Smooth muscle cell (in vitro differentiated cells): ENCODE results near the gene ACE. TPM values are rescaled to one million over a fixed set of nuclear protein-coding genes. Genes with fewer than 3 reads are reported as not detected.

ENCODE experiments used
- DNase-seq: peaks from one replicate; lab custom pipeline; 2025; ENCODE audit not compliant: unreplicated experiment; lab: John Stamatoyannopoulos, UW
- H2AFZ ChIP-seq: fragments of 200-600 bp; sonication (generic); 2 replicates; pipeline ENCODE4 v1.6.0; 2016; ENCODE audit warnings: antibody characterized with exemption, low read depth, mild to moderate bottlenecking
- H3F3A ChIP-seq: fragments of 200-600 bp; sonication (generic); 2 replicates; pipeline ENCODE4 v1.6.0; 2017; ENCODE audit warnings: antibody characterized with exemption, low read depth
- H3K27ac ChIP-seq: fragments of 200-600 bp; sonication (generic); 2 replicates; pipeline ENCODE4 v1.5.1; 2016; ENCODE audit warnings: low read depth, mild to moderate bottlenecking
- H3K27me3 ChIP-seq: fragments of 200-600 bp; sonication (generic); 2 replicates; pipeline ENCODE4 v1.6.1; 2016; ENCODE audit warnings: low read depth, mild to moderate bottlenecking
- H3K36me3 ChIP-seq: fragments of 200-600 bp; sonication (generic); 2 replicates; pipeline ENCODE4 v1.5.1; 2016; ENCODE audit warnings: low read depth
- H3K4me1 ChIP-seq: fragments of 200-600 bp; sonication (generic); 2 replicates; pipeline ENCODE4 v1.5.1; 2016; ENCODE audit warnings: low read depth
- H3K4me2 ChIP-seq: fragments of 200-600 bp; sonication (generic); 2 replicates; pipeline ENCODE4 v1.6.0; 2016; ENCODE audit warnings: mild to moderate bottlenecking
- H3K4me3 ChIP-seq: fragments of 200-600 bp; sonication (generic); 2 replicates; pipeline ENCODE4 v1.5.1; 2016; ENCODE audit warnings: mild to moderate bottlenecking
- H3K79me2 ChIP-seq: fragments of 200-600 bp; sonication (generic); 2 replicates; pipeline ENCODE4 v1.6.0; 2016; ENCODE audit warnings: low read depth, mild to moderate bottlenecking
- H3K9ac ChIP-seq: fragments of 200-600 bp; sonication (generic); 2 replicates; pipeline ENCODE4 v1.6.0; 2016; ENCODE audit warnings: low read depth
- H3K9me3 ChIP-seq: fragments of 200-600 bp; sonication (generic); replicated peaks from 2 replicates; pipeline ENCODE4 v1.5.1; 2016; ENCODE audit warnings: low read depth
- H4K20me1 ChIP-seq: fragments of 200-600 bp; sonication (generic); 2 replicates; pipeline ENCODE4 v1.6.0; 2016; ENCODE audit warnings: low read depth
- CTCF ChIP-seq: fragments of 200-600 bp; sonication (generic); IDR thresholded peaks from 2 replicates; pipeline ENCODE4 v1.5.1; 2017; ENCODE audit warnings: borderline replicate concordance, mild to moderate bottlenecking, antibody characterized with exemption; ENCODE audit not compliant: insufficient read depth, poor library complexity, severe bottlenecking
- WGBS: methylation state at CpG from one replicate; pipeline ENCODE4 v1.1.7; 2016; ENCODE audit warnings: low lambda C conversion rate; 5-methylcytosine and 5-hydroxymethylcytosine counted together
- polyA plus RNA-seq: library from polyadenylated mRNA; unstranded; fragments of >200 nt; fragmentation: Nextera tagmentation; extraction: Ambion mirVana; gene quantifications from 2 replicates; pipeline ENCODE4 v1.2.1, GENCODE V29; 2016
- total RNA-seq: library from RNA; depleted of rRNA; stranded (reverse); fragments of >200 nt; gene quantifications from 2 replicates; pipeline ENCODE4 v1.2.3, GENCODE V29; 2014

ACE gene
- total and polyA plus RNA-seq, 2 experiments from 2014 or later: 1.5 to 2.0 TPM

- TF ChIP-seq CTCF: no peak
- Histone ChIP-seq H3K9me3 (no peaks in the 10 kb centered on the region), H3K79me2 (peaks cover 3% of the 10 kb centered on the region), H3K4me2 (no peak overlapping the region), H3F3A (peaks cover 2% of the 10 kb centered on the region), H3K4me1 (no peaks in the 10 kb centered on the region), H3K4me3 (no peak overlapping the region), H2AFZ (no peak overlapping the region), H4K20me1 (peaks cover 3% of the 10 kb centered on the region), H3K27ac (no peak overlapping the region), H3K36me3 (no peaks in the 10 kb centered on the region), H3K9ac (no peak overlapping the region), H3K27me3 (no peaks in the 10 kb centered on the region)
- WGBS: 91% methylated on average over 9 of the region's 9 CpGs
- no peak for DNase-seq
Measured at GRCh38 chr17:63546308-63547082, 69.6 kb downstream of the ACE start.

- H3K9ac ChIP-seq: no peak overlapping the region
- H4K20me1 ChIP-seq: peaks cover 9% of the 10 kb centered on the region
- no peak overlapping the region for H3K27ac ChIP-seq
- no peaks in the 10 kb centered on the region for H3K9me3 ChIP-seq
- H3K4me3 ChIP-seq: no peak overlapping the region
- DNase-seq: no peak
- no peak overlapping the region for H3K4me2 ChIP-seq
- no peak overlapping the region for H2AFZ ChIP-seq
- no peak for TF ChIP-seq CTCF
- peaks cover 4% of the 10 kb centered on the region for H3F3A ChIP-seq
- H3K79me2 ChIP-seq: peaks cover 7% of the 10 kb centered on the region
- no peaks in the 10 kb centered on the region for H3K36me3 ChIP-seq
- peaks cover 2% of the 10 kb centered on the region for H3K4me1 ChIP-seq
- no peaks in the 10 kb centered on the region for H3K27me3 ChIP-seq
- 74% methylated on average over 5 of the region's 5 CpGs for WGBS
Measured at GRCh38 chr17:63547083-63547523, 70.2 kb downstream of the ACE start.

Other genes with a start within 250 kb of the ACE start
- 13.6 and 16.5 TPM in 2 replicates for gene CYB561, start 30.8 kb upstream of the ACE start, total RNA-seq
- 24.9 and 40.7 TPM in 2 replicates for gene CYB561, start 30.8 kb upstream of the ACE start, polyA plus RNA-seq
- gene KCNH6, start 46.3 kb downstream of the ACE start, total RNA-seq: not detected in 2 replicates
- gene KCNH6, start 46.3 kb downstream of the ACE start, polyA plus RNA-seq: 0.48 TPM in 1 of 2 replicates, not detected in the other
- gene DCAF7, start 73.4 kb downstream of the ACE start, total RNA-seq: 29.8 and 36.8 TPM in 2 replicates
- 48.5 and 50.2 TPM in 2 replicates for gene DCAF7, start 73.4 kb downstream of the ACE start, polyA plus RNA-seq
- 9.6 and 12.7 TPM in 2 replicates for gene TACO1, start 123.8 kb downstream of the ACE start, total RNA-seq
- gene TACO1, start 123.8 kb downstream of the ACE start, polyA plus RNA-seq: 25.1 and 32.3 TPM in 2 replicates
- gene MAP3K3, start 145.4 kb downstream of the ACE start, total RNA-seq: 16.0 and 17.3 TPM in 2 replicates
- gene MAP3K3, start 145.4 kb downstream of the ACE start, polyA plus RNA-seq: 23.6 and 23.8 TPM in 2 replicates
- 40.7 and 47.9 TPM in 2 replicates for gene LIMD2, start 223.1 kb downstream of the ACE start, total RNA-seq
- 110 and 124 TPM in 2 replicates for gene LIMD2, start 223.1 kb downstream of the ACE start, polyA plus RNA-seq